Activated CD4-positive, alpha-beta T cell treated with anti-CD3 and anti-CD28 coated beads, Interleukin-2, amount 50 U/mL, for 16 hours (primary cell): Measurements from ENCODE around the gene LRRTM2.
"Not testable (repeated sequence)": the region's sequence is repeated elsewhere in the genome, so short reads cannot be mapped to it uniquely, and the experiment has no call there.

Source experiments
- DNase-seq: peaks from one replicate; pipeline ENCODE4 v3.0.0-alpha.2; 2020

Gene LRRTM2

DNA sequence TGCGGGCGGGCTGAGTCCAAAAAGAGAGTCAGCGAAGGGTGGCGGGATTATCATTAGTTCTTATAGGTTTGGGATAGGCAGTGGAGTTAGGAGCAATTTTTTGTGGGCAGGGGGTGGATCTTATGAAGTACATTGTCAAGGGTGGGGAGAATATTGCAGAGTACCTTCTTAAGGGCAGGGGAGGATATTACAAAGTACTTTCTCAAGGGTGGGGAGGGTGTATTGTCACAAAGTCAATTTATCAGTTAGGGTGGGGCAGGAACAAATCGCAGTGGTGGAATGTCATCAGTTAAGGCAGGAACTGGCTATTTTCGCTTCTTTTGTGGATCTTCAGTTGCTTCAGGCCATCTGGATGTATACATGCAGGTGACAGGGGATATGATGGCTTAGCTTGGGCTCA, 40.3 kb downstream of the LRRTM2 start:
- DNase-seq: not testable (repeated sequence)

DNA sequence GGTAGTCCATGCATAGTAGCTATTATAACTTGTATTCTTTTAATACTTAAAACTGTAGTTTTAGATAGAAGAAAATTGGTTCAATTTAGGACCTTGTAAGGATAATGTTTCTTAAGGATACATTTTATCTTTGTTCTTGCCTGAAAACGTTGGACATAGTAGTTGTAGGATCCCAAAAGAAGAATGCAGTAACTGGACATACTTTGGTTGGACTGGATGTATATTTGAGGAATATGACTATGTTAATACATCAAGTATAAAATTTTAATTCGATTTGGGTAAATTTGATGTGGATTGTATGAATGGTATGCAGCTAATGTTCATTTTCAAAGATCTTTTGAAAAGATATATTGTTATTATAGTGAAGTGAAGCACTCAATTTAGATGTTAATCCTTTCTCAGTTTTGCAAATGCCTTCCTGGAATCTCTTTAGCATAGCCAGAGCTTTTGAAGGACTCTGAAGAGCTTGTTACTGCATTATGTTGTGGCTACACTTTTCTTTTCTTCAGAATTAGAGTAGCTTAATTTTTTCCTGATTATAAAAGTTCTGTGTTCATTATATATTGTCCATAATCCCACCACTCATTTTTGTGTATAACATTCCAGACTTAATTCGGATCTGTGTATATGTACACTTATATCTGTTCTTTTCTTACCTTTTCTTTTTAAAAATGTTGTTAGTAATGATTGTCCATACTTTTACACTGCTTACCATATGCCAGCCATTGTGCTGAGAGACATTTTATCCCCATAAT, 41.2 kb downstream of the LRRTM2 start:
- DNase-seq: no peak

DNA sequence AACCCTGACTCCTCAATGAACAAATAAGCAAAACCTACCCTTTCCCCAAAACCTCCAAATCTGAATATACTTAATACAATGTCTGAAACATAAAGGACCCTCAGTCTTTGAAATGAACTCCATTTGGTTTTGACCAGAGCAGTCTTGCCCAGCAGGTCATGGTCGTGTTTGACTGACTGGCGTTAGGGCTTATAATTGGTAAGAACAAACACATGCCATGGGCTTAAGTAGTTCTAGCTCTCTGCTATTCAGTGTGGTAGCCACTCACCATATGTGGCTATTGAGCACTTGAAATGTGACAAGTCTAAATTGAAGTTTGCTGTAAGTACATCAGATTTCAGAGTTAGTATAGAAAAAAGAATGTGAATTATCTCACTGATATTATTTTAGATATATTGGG, 42.1 kb downstream of the LRRTM2 start:
- DNase-seq: no peak

DNA sequence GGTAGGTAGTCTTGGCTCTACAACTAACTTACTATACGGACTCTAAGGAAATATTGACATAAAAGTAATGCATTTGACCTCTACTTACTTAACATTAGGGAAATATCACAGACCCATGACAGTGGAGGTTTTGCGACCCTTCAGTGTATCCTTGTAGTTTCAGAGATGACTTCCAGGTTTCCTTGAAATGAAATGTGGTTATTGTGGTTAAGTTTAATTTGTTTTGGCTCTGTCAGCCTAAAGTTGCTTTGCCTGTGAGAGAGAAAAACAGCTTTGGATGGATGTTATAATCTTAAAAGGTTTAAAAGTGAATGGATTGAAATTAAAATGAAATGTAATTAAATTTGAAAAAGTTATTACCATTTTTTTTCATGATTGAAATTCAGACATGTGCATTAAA, 42.9 kb downstream of the LRRTM2 start:
- no peak for DNase-seq

DNA sequence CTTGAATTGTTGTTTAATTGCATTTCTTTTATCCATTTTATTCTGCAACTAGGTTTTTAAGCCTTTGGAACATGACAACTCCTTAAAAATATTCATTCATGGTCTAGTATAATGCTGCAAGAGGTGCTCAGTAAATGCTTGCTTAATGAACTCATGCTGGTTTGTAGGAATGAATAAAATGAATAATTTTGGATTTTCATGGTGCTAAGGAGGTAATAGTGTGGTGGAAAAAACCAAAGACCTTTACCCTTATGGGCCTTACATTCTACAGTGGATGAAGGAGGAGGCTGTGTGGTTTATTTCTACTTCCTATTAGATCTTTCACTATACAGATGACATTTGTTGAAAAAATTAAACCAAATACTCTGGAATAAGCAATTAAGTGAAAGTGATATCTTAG, 43.4 kb downstream of the LRRTM2 start:
- DNase-seq: no peak

DNA sequence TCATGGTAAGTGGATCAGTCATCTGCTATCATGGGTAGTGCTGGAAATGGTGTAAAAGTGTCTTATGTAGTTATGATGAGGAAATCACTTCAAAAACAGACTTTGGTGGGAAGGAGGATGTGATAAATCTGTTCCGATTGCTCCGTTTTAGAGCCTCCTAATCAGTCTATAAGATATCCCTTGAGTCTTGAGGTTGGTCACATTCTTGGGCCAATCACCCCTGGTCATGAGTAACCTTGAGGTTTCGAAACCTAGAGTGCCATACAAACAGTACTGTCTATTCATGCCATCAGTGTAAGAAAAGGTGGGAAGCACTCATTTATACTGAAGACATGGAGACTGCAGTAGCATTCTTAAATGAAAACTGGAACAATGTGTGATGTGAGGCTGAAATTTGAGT, 45.8 kb downstream of the LRRTM2 start:
- DNase-seq: no peak

DNA sequence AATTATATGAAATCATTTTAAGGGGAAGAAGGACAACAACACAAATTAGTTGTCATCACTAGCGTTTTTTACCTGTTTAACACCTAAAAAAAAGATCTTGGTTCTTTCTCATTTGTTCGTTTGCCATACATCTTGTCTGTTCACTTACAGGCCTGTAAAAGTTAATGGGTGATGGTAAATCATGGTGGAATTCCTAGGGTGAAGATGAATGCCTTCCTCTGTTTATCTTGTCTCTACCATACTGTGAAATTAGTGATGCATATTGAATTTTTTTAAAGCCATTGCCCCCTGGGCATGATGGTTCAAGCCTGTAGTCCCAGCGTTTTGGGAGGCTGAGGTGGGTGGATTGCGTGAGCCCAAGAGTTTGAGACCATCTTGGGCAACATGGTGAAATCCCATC, 46.6 kb downstream of the LRRTM2 start:
- no peak for DNase-seq

DNA sequence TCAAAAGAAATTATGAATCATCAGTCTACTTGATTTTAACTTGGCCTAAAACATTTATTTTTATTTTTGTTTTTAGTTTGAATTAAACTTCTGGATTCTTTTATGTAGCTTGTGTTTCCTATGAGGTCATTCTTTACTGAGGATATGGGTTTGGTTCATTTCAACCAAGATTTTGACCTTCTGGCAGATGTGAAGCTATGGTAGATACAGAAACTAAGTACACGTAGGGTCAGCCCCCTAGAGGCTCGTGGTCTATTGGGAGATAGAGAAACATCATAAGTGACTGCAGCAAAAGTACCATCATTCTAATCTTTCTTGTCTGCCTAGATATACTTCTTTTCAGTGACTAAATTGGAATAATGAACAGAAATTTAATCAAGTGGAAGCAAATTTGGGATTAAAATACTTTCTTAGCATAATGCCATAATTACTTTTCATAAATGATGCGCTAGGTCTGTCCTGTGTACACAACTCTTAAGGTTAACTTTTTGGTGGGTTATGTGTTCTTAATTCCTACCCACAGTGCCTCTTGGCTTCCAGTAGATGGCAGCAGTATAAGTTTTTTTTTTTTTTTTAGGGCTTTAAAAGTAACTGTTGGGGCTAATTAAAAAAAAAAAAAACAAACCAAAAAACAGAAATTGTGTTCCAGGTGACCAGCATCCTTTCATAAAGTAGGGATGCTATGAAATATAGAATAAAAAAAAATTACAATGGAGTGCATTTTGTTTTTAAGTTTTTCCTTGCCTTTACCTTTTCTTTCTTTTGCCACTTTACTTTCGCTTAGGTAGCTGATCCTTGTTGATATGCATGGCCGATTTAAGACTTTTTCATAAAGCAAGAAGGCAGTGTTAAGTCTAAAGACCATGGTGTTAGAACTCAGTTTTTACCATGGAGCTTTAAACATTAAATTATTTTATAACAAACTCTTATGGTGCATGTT, 49.9 kb downstream of the LRRTM2 start:
- no peak for DNase-seq

DNA sequence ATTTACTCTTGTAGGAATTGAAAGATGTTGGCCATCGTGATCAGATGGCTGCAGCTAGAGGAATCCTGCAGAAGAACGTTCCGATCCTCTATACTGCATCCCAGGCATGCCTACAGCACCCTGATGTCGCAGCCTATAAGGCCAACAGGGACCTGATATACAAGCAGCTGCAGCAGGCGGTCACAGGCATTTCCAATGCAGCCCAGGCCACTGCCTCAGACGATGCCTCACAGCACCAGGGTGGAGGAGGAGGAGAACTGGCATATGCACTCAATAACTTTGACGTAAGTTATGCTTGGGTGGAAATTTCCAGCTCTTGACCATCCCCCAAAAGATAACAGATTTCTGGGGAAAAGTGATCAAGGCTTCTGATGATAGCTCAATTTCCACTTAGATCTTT, 50.6 kb downstream of the LRRTM2 start:
- DNase-seq: no peak

DNA sequence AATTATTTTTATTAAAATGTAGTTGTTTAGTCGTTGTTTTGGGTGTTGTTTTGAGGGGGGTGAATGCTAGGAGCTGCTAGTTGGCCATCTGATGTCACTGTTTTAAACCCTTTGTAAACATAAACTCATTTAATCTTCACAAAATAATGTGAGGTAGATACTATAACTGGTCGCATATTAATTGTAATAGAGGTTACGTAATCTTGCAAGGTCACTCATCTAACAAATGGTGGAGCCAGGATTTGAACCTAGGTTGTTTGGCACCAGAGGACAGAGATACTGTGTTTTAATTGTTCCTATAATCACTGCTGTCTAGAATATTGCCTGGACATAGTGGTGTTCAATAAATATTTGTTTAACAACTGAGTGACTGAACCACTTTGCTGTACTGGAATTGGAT, 54.4 kb downstream of the LRRTM2 start:
- no peak for DNase-seq

DNA sequence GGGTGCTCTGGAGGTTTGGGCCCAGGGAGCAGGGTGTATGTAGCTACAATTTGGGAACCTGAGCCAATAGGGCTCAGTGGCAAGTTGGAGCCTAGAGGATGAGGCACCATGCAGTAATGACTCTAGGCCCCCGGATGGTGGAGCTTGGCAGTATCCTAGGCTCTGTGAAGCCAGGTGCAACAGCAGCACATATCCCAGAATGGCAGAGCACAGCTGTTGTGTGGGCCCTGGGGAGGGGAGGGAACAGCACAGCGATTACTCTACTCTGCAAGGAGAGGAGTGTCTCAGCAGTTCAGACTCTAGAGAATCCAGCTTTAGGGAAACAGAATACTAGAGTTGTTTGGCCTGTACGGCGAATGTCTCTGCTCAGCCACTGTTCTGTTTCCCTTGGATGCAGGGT, 56.1 kb downstream of the LRRTM2 start:
- DNase-seq: no peak
